Loucy (cell line): ENCODE data around the gene C11orf42.

Experiments used
- H2AFZ ChIP-seq: fragments of 200-600 bp; sonication (generic); 2 replicates; pipeline ENCODE4 v1.6.0; 2016; ENCODE audit warnings: antibody characterized with exemption, mild to moderate bottlenecking, low read length, moderate library complexity
- H3F3A ChIP-seq: fragments of 200-600 bp; 2 replicates; pipeline ENCODE4 v1.6.0; 2016; ENCODE audit warnings: antibody characterized with exemption, low read depth, mild to moderate bottlenecking
- H3K27me3 ChIP-seq: fragments of 200-600 bp; sonication (generic); 2 replicates; pipeline ENCODE4 v1.6.1; 2014; ENCODE audit warnings: low read length, mild to moderate bottlenecking; ENCODE audit not compliant: insufficient read depth, poor library complexity, severe bottlenecking
- H3K36me3 ChIP-seq: fragments of 200-600 bp; sonication (generic); 2 replicates; pipeline ENCODE4 v1.6.1; 2016; ENCODE audit warnings: low read length; ENCODE audit not compliant: insufficient read depth
- H3K4me1 ChIP-seq: fragments of 200-600 bp; sonication (generic); 2 replicates; pipeline ENCODE4 v1.5.1; 2014; ENCODE audit warnings: low read length, mild to moderate bottlenecking; ENCODE audit not compliant: insufficient read depth, poor library complexity, severe bottlenecking
- H3K4me2 ChIP-seq: fragments of 200-600 bp; sonication (generic); 2 replicates; pipeline ENCODE4 v1.6.0; 2014; ENCODE audit warnings: antibody characterized with exemption, low read length, low read depth, mild to moderate bottlenecking; ENCODE audit not compliant: poor library complexity, severe bottlenecking
- H3K4me3 ChIP-seq: fragments of 200-600 bp; sonication (generic); 2 replicates; pipeline ENCODE4 v1.5.1; 2014; ENCODE audit warnings: low read length, mild to moderate bottlenecking, mixed read lengths; ENCODE audit not compliant: poor library complexity, severe bottlenecking
- H3K79me2 ChIP-seq: fragments of 200-600 bp; sonication (generic); 2 replicates; pipeline ENCODE4 v1.6.1; 2014; ENCODE audit warnings: low read length; ENCODE audit not compliant: insufficient read depth
- H3K9ac ChIP-seq: fragments of 200-600 bp; sonication (generic); 2 replicates; pipeline ENCODE4 v1.6.0; 2014; ENCODE audit warnings: mild to moderate bottlenecking, low read depth, low read length, moderate library complexity; ENCODE audit not compliant: poor library complexity, severe bottlenecking
- H3K9me2 ChIP-seq: fragments of 200-600 bp; sonication (generic); replicated peaks from 2 replicates; pipeline ENCODE4 v1.6.1; 2016; ENCODE audit warnings: low read depth, low read length, mixed read lengths
- H3K9me3 ChIP-seq: fragments of 200-600 bp; sonication (generic); 2 replicates; pipeline ENCODE4 v1.6.1; 2014; ENCODE audit warnings: mild to moderate bottlenecking, antibody characterized with exemption, low read length, low read depth; ENCODE audit not compliant: insufficient read depth
- H4K20me1 ChIP-seq: fragments of 200-600 bp; sonication (generic); 2 replicates; pipeline ENCODE4 v1.6.0; 2014; ENCODE audit warnings: antibody characterized with exemption, low read length, mild to moderate bottlenecking; ENCODE audit not compliant: insufficient read depth, poor library complexity, severe bottlenecking
- EZH2phosphoT487 ChIP-seq: fragments of 200-600 bp; IDR thresholded peaks from 2 replicates; pipeline ENCODE4 v1.6.1; 2018; ENCODE audit warnings: antibody characterized with exemption, mild to moderate bottlenecking, moderate library complexity, borderline replicate concordance
- TF ChIP-seq, protein P1 (sequence below): fragments of 200-600 bp; sonication (generic); conservative IDR thresholded peaks from 2 replicates; pipeline ENCODE4 v1.5.1; 2014; ENCODE audit warnings: mild to moderate bottlenecking, antibody characterized with exemption, low read length

C11orf42 gene

GRCh38 chr11:6217722-6218121 is 12.4 kb downstream of the C11orf42 start:
- no peak for TF ChIP-seq EZH2phosphoT487
- TF ChIP-seq, protein P1, sequence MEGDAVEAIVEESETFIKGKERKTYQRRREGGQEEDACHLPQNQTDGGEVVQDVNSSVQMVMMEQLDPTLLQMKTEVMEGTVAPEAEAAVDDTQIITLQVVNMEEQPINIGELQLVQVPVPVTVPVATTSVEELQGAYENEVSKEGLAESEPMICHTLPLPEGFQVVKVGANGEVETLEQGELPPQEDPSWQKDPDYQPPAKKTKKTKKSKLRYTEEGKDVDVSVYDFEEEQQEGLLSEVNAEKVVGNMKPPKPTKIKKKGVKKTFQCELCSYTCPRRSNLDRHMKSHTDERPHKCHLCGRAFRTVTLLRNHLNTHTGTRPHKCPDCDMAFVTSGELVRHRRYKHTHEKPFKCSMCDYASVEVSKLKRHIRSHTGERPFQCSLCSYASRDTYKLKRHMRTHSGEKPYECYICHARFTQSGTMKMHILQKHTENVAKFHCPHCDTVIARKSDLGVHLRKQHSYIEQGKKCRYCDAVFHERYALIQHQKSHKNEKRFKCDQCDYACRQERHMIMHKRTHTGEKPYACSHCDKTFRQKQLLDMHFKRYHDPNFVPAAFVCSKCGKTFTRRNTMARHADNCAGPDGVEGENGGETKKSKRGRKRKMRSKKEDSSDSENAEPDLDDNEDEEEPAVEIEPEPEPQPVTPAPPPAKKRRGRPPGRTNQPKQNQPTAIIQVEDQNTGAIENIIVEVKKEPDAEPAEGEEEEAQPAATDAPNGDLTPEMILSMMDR, result no peak
- no peaks in the 10 kb centered on the region for H3K9me3 ChIP-seq
- H3K9ac ChIP-seq, result no peak overlapping the region
- no peaks in the 10 kb centered on the region for H3F3A ChIP-seq
- no peaks in the 10 kb centered on the region for H3K9me2 ChIP-seq
- no peaks in the 10 kb centered on the region for H3K27me3 ChIP-seq
- no peak overlapping the region for H2AFZ ChIP-seq
- no peaks in the 10 kb centered on the region for H3K79me2 ChIP-seq
- no peaks in the 10 kb centered on the region for H3K4me1 ChIP-seq
- no peak overlapping the region for H3K4me2 ChIP-seq
- peaks cover 90% of the 10 kb centered on the region for H3K36me3 ChIP-seq
- H4K20me1 ChIP-seq, result no peaks in the 10 kb centered on the region
- H3K4me3 ChIP-seq, result no peak overlapping the region

GRCh38 chr11:6219359-6219758 is 14.0 kb downstream of the C11orf42 start:
- Histone ChIP-seq H2AFZ (no peak overlapping the region), H3K79me2 (no peaks in the 10 kb centered on the region), H3K9me2 (no peaks in the 10 kb centered on the region), H3K4me1 (no peaks in the 10 kb centered on the region), H3F3A (no peaks in the 10 kb centered on the region), H3K9me3 (no peaks in the 10 kb centered on the region), H3K4me2 (no peak overlapping the region), H3K4me3 (no peak overlapping the region), H4K20me1 (no peaks in the 10 kb centered on the region), H3K27me3 (no peaks in the 10 kb centered on the region), H3K9ac (no peak overlapping the region), H3K36me3 (peaks cover 93% of the 10 kb centered on the region)
- TF ChIP-seq, protein P1, result no peak
- TF ChIP-seq EZH2phosphoT487, result no peak

GRCh38 chr11:6223854-6224253 is 18.5 kb downstream of the C11orf42 start:
- Histone ChIP-seq H3K4me2 (no peak overlapping the region), H3K27me3 (no peaks in the 10 kb centered on the region), H3K9ac (no peak overlapping the region), H3K79me2 (peaks cover 24% of the 10 kb centered on the region; the same call in 1 of the 2 replicates), H3K4me3 (no peak overlapping the region), H3K4me1 (peaks cover 17% of the 10 kb centered on the region), H4K20me1 (no peaks in the 10 kb centered on the region), H3F3A (no peaks in the 10 kb centered on the region), H2AFZ (no peak overlapping the region), H3K36me3 (peaks cover 48% of the 10 kb centered on the region), H3K9me2 (no peaks in the 10 kb centered on the region), H3K9me3 (no peaks in the 10 kb centered on the region)
- TF ChIP-seq, protein P1, result no peak
- no peak for TF ChIP-seq EZH2phosphoT487
